Renal cortex interstitium (tissue), 11 donors: Measurements from ENCODE around the gene CPTP. TPM values are rescaled to one million over a fixed set of nuclear protein-coding genes. Genes with fewer than 3 reads are reported as not detected.

Experiments
- DNase-seq, 11 donors: peaks; one replicate each; pipeline ENCODE4 v3.0.0-alpha.2; 2013; ENCODE audit warnings: low read depth in 9 of 11, low spot score in 4 of 11; ENCODE audit errors: extremely low read depth in 1 of 11
- polyA plus RNA-seq, 3 donors: library from polyadenylated mRNA; unstranded; fragments of 120-200 nt; gene quantifications; one replicate each; pipeline ENCODE4 v1.2.1, GENCODE V29; 2013; ENCODE audit not compliant: insufficient read length in 3 of 3

Gene CPTP
- polyA plus RNA-seq, 3 donors: 10.0 to 18.0 (median 16.0) TPM

DNA sequence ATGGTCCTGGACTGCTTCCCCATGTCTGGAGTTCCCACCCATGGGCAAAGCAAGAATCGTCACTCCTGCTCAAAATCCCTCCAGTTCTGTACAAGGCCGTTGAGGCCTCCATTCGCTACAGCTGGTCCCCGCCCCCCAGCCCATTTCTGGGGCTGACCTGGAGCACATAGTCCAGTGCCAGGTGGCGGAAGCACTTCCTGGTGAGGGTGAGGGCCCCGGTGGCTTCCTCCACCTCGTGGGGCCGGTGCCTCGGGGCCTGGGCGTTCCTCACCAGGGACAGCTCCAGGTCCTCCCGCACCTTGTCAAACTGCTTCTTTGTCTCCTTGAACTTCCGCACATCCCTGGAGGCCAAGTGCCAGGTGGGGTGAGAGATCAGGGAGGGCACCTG, 24.3 kb upstream of the CPTP start:
- DNase-seq: no peak

- no peak for DNase-seq
These were observed 22.6 kb upstream of the CPTP start for GRCh38 chr1:1302006-1302430.

DNA sequence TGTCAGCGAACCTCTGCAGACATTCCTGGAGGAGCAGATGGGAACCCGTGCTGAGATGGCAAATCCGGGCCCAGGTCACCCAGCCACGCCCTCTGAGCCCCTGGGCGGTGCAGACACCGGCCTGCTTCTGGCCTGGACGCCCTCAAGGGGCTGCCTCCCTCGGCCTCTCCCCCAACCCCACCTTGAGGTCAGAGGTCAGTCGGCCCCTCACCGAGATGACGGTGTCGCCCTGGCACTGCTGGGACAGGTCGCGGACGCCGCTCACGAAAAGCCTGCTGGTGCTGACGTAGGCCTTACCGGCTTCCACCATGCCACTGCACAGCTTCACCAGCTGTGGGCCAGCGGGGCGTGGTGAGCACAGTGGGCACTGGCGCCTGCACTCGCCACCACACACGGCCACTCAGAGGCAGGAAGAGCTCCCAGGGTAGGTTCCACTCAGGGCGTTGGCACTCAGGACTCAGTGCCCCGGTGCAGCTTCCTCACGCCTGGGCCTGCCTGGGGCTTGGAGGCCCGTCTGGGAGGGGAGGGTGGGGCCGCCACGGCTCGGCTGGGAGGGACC, 21.6 kb upstream of the CPTP start:
- DNase-seq: no peak

DNA sequence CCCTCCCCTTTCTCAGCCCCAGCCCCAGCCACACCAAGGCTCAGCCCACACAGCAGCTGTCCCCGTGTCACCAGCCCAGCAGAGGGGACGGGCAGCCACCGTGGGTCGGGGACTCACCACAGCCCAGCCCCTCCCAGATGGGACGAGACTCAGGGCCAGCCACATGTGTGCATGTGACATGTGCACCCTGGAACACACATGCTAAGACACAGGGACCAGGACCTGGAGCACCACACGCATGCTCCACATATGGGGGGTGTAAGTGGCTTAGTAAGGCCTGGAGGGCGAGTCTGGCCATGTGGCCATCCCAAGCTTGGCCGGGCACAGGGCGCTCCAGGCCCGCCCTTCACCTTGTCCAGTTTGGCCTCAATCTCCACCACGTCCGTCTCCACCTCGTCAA, 20.9 kb upstream of the CPTP start:
- no peak for DNase-seq

GRCh38 chr1:1304331-1305299, 20.0 kb upstream of the CPTP start:
- peak in 8 of 11 donors; percentile 40 to 63 (median 58) for DNase-seq

GRCh38 chr1:1305300-1306069, 19.1 kb upstream of the CPTP start:
- no peak for DNase-seq

DNA sequence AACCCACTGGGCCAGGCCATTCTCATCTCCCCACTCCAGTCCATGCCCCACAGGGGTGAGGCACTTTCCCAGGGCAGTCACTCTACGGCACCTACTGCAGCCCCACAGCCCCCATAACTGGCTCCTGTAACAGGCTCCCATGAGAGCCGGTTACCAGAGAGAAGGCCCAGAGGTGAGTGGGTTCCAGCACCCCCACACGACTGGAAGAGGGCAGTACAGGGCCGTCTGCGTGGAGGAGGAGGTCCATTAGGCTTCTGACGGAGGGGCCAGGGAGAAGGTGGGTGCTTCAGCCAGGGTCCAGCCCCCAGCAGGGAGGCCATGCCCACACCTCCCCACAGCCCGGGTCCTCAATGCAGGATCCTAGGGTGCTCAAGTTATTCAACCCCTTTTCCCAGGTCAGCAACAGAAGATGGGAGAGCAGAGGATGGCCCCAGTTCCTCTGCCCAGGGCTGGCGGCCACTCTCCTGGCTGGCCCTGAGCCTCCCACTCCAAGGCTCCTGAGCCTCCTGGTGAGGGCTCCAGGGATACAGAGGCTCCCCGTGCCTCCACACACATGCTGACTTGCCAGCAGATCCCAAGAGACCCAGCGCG, 18.4 kb upstream of the CPTP start:
- no peak for DNase-seq

DNA sequence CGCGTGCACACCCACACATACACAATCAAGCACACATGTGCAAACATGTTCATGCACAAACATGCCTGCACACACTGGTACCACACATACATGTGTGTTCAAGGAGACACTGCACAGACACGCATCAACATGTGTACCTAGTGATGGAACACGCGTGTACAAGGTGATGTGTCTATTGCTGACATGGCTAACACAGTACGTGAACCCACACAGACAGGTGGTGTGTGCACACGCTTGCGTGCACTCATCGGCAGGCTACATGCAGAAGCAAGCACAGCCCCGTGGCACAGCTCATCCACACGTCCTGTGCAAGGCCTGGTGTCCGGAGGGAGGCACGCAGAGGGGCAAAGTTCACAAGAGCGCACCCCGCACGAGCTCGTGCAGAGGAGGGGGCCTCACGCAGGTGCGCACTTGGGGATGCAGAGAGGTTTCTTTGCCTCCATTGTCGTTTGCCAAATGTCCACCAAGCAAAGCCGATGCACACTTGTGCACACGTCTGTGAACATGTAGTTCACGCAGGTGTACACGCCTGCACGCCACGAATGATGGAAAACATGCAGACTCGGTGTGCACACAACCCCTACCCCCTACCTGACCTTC, 17.8 kb upstream of the CPTP start:
- no peak for DNase-seq

GRCh38 chr1:1307261-1307922, 17.2 kb upstream of the CPTP start:
- DNase-seq: no peak

- peak in 10 of 11 donors; percentile 65 to 86 (median 82) for DNase-seq
These were observed 16.5 kb upstream of the CPTP start, which contains the start of the genes ACAP3 and PUSL1 for GRCh38 chr1:1307923-1308755. TSS of gene ACAP3 (minus strand) at chr1:1307930. CDS start at chr1:1307815, 115 bp downstream. TSS of gene PUSL1 (plus strand) at chr1:1308597. CDS start at chr1:1308644, 47 bp downstream.

GRCh38 chr1:1308756-1309250, 15.8 kb upstream of the CPTP start:
- DNase-seq: no peak

DNA sequence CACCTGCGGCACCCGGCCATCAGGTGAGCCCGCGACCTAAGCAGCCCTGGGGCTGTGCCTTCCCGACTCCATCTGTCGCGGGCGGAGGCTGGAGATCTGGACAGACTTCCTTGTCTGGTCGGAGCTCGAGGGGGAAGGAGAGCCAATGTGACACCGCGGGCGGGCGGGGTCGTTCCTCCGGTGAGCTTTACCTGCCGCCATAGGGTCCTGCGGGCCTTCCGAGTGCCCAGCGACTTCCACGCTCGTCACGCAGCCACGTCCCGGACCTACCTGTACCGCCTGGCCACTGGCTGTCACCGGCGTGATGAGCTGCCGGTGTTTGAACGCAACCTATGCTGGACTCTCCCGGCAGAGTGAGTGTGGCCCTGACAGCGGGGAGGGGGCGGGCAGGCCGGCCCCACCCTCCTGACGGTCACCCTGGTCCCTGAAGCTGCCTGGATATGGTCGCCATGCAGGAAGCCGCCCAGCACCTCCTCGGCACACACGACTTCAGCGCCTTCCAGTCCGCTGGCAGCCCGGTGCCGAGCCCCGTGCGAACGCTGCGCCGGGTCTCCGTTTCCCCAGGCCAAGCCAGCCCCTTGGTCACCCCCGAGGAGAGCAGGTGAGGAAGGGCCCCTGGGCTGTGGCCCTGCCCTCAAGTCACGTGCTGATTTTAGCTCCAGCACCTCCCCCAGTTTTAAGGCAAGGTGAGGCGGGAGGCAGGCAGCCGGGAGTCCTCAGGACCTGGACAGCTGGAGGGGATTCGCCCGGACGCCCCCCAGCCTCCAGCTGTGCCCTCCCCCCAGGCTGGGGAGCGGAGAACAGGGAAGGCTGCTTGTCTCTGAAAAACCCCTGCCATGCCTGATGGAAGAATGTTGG, 15.1 kb upstream of the CPTP start:
- DNase-seq: no peak

DNA sequence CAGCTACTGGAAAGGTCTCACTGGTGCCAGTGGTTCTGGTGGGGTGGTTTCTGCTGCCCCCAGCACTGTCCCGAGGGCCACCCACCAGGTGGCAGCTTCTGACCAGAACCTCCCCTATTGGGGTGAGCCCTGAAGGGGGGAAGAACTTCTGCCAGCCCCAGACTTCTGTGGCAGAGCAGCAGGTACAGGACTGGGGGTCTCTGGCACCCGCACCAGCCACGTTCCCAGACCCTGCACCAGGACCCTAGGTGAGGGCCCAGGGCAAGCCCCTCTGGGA, 14.6 kb upstream of the CPTP start:
- DNase-seq: no peak

GRCh38 chr1:1310476-1311053, 14.0 kb upstream of the CPTP start:
- no peak for DNase-seq

DNA sequence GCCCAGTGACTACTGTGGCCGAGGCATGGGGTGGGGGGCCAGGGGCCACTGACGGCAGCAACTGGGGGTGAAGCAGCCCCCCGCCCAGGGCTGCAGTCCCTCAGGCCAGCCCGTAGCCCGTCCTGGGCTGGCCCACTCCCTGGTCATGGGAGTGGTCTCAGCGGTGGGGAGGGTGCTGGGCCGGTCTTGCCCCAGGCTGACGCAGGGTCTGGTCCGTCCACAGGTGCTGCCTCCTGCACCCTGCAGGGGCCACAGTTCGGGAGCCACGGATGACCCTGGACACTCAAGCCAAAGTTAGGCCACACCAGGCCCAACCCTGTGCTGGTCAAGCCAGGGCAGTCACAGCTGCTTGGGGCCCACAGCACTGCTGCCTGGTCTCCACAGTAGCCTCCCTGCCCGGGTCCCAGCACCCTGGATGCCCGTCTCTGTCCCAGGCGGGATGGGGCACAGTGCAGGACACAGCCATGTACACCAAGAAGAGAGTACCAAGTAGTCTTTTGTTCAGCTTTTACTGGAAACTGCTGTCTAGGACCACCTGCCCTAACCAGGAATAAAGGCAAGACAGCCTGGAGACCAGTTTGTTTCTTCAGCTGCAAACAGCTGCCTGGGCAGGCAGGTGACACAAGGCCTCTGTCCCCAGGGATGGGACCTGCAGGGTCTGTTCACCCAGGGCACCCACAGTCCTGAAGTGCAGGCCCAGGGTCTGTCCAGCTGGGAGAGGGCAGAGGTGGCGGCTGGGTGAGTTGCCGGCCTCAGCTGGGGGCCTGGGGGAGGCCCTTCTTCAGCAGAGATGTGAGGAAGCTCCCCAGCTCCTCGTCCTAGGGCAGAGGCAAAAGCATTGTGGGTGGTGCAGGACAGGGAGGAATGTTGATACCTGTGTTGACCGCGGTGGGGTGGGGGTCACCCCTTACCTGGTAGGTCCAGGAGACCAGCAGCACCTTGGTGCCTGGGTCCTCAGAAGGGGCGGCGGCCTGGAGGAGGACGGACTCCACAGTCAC, 13.2 kb upstream of the CPTP start:
- no peak for DNase-seq
